HG03558 (cell line): ENCODE results near the gene MRPL52.

Source experiments
- ATAC-seq: cut with Tn5 transposase; IDR thresholded peaks from one replicate; pipeline ENCODE4 v1.9.1; 2021; ENCODE audit warnings: moderate number of reproducible peaks; ENCODE audit not compliant: unreplicated experiment; ENCODE audit errors: extremely low read depth

Gene MRPL52

DNA sequence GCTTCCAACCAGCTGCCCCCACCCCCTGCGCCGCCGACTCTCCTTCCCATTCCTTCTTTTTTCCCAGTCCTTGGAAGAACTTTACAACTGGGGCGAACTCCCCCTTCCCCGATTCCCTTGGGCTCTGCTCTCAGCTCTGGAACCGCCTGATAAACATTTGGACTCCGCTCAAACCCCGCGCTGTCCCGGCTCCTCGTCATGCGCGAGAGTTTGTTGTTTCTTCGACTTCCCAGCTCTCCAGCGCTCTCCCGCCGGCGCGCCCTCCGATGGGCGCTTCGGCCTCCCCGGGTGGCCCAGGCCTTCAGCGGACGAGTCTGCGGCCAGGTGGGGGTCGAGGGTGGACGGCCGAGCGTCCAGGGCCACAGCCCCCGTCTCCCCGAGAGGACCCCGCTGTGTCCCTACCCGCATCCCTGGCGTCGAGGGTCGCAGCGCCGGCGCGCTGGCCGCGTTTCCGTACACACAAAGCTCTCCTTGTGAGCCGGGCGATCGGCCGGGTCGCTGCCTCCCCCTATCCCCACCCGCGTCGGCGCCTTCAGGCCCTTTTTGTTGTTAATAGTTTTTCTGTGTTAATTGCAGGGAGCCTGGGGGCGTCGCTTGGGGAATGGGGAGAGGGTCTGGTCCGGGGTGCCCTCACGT, 7.5 kb downstream of the MRPL52 start:
- no peak for ATAC-seq

GRCh38 chr14:22837750-22838538, 8.3 kb downstream of the MRPL52 start:
- ATAC-seq, result no peak

GRCh38 chr14:22838631-22839041, 8.9 kb downstream of the MRPL52 start:
- no peak for ATAC-seq

GRCh38 chr14:22839159-22839779, 9.6 kb downstream of the MRPL52 start:
- ATAC-seq, result no peak

DNA sequence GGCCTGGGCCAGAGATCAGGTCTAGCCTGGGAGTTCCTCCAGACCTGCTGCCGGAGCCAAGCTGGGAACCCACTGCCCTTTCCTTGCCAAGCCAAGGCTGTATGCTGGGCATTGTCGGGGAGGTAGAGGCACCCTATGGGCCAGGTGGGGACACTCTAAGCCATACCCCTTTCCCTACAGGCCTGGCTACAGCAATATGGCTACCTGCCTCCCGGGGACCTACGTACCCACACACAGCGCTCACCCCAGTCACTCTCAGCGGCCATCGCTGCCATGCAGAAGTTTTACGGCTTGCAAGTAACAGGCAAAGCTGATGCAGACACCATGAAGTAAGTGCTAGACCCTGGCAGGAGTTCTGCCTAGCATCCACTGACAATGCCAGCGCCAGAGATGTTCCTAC, 11.6 kb downstream of the MRPL52 start:
- no peak for ATAC-seq

- ATAC-seq, result no peak
Observed at GRCh38 chr14:22841769-22842168, 12.1 kb downstream of the MRPL52 start.

DNA sequence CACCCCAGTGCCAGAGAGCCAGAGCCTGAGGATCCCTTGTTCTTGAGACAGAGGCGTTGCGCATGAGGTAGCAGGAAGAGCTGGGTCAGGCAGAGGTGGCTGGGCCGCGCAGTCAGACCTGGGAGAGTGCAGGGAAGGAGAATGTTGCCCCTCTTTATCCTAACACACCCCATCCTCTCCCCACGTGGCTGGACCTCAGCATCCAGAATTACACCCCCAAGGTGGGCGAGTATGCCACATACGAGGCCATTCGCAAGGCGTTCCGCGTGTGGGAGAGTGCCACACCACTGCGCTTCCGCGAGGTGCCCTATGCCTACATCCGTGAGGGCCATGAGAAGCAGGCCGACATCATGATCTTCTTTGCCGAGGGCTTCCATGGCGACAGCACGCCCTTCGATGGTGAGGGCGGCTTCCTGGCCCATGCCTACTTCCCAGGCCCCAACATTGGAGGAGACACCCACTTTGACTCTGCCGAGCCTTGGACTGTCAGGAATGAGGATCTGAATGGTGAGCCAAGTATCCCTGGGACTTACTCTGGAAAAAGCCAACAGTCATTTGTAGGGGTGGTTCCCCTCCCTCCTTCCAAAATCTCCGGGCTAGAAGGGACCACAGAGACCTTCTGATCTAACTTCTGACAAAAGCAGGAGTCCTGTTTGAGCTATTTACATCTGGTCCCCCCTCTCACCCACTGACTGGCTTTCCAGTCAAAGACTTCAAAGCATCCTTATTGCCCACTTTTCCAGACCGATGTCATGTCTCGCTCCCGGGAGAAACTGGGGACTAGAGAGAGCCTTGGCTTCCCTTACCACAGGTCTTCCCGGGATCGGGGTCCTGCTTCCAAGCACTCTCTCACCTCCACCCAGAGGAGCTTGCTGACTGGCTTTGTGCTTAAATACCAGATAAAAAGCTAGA, 12.8 kb downstream of the MRPL52 start:
- no peak for ATAC-seq

DNA sequence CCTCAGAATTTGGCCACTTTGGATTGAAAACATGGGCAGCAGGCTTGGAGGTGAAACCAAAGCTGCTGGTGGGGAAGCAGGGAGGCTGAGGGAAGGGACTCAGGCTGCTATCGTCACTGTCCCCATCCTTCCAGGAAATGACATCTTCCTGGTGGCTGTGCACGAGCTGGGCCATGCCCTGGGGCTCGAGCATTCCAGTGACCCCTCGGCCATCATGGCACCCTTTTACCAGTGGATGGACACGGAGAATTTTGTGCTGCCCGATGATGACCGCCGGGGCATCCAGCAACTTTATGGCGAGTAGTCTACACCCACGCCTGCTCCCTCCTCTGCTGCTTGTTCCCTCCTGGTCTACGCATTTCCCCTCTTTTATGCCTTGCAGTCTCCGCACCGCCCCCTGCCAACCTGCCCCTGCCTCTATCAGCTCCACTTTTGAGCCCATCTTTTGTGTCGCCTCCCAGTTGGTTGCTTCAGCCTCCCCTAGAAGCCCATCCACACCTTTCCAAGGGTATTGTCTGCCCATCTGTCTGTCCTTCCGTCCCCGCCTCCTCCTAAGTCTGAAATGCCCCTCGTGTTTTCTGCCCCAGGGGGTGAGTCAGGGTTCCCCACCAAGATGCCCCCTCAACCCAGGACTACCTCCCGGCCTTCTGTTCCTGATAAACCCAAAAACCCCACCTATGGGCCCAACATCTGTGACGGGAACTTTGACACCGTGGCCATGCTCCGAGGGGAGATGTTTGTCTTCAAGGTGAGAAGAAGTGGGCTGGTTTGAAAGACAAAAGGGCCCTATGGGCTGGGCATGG, 13.6 kb downstream of the MRPL52 start:
- ATAC-seq, result no peak

- ATAC-seq, result no peak
Observed at GRCh38 chr14:22844221-22845102, 14.8 kb downstream of the MRPL52 start.

GRCh38 chr14:22845103-22845394, 15.4 kb downstream of the MRPL52 start:
- ATAC-seq, result no peak

- no peak for ATAC-seq
Observed at GRCh38 chr14:22845821-22846625, 16.3 kb downstream of the MRPL52 start.

GRCh38 chr14:22846811-22847307, 17.2 kb downstream of the MRPL52 start:
- no peak for ATAC-seq

GRCh38 chr14:22847661-22848341, 18.1 kb downstream of the MRPL52 start:
- no peak for ATAC-seq

GRCh38 chr14:22848351-22849164, 18.9 kb downstream of the MRPL52 start:
- ATAC-seq, result no peak

- ATAC-seq, result no peak
Observed at GRCh38 chr14:22849212-22849819, 19.6 kb downstream of the MRPL52 start.
